Spleen (tissue), 7 donors: ENCODE measurements around the gene AP3B1.

Experiments
- POLR2A ChIP-seq, 3 donors: fragments of 450-650 bp; IDR thresholded peaks; one replicate each; pipeline ENCODE4 v1.5.1; 2017; ENCODE audit warnings: antibody characterized with exemption in 3 of 3, mild to moderate bottlenecking in 1 of 3
- POLR2AphosphoS5 ChIP-seq, 3 donors: sonication (generic); formaldehyde crosslinking; IDR thresholded peaks; one replicate each; pipeline ENCODE4 v1.5.1; 2017; ENCODE audit warnings: antibody characterized with exemption in 3 of 3
- TF ChIP-seq, protein P1 (sequence below), 11 experiments: fragments of 200-600 bp in 7 of 11; fragments of 450-650 bp in 4 of 11; sonication (generic) in 4 of 11; IDR thresholded peaks in 8 of 11; conservative IDR thresholded peaks in 3 of 11; 1 replicate in 7 of 11; 2 replicates in 4 of 11; pipeline versions ENCODE4 v1.4.0 to v1.8.0; 2016 to 2021; ENCODE audit warnings: antibody characterized with exemption in 11 of 11, inconsistent platforms in 4 of 11, mild to moderate bottlenecking in 1 of 11
- donor health status: DM: no; HTN: no; CAD: no; lungs with moderate emphysema.
- donor health status: DM: no; HTN: no; CAD: no.
- donor health status: DM: no; HTN: no; CAD: no.

DNA sequence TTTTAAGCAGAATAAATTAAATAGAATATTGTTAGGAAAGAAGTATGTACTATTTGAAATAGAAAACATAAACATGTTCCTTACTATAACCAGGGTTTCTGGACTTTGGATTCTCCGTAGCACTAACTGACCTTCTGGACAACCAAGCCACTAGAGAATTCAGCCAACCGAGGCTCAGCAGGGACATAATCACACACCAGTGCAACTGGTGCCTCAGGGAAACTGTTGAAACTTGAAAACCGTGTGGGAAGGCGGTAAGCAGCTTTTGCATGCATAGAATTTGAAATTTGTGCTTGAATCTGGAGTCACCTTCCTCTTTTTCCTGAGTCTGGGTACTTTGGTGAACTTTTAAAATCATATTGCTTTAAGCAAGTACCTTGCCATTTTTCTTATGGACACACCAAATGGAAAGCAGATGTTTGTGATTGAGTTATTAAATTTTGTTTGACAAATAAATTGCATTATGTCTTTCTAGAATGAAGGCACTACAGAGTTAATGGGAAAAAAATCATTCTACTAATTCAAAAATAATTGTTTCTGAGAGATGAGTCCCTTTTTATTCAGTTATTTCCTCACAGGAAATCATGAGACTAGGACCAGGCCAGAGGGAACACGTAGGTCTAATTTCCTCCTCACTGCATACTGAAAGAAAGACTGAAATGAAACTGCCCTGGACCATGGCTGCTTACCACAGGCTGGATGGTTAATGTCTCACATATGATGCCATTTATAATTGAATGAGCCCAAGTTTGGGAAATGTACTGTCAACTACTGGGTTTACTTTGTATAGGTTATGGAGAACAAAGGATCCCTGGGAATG, 45.3 kb upstream of the AP3B1 start:
- TF ChIP-seq, protein P1, sequence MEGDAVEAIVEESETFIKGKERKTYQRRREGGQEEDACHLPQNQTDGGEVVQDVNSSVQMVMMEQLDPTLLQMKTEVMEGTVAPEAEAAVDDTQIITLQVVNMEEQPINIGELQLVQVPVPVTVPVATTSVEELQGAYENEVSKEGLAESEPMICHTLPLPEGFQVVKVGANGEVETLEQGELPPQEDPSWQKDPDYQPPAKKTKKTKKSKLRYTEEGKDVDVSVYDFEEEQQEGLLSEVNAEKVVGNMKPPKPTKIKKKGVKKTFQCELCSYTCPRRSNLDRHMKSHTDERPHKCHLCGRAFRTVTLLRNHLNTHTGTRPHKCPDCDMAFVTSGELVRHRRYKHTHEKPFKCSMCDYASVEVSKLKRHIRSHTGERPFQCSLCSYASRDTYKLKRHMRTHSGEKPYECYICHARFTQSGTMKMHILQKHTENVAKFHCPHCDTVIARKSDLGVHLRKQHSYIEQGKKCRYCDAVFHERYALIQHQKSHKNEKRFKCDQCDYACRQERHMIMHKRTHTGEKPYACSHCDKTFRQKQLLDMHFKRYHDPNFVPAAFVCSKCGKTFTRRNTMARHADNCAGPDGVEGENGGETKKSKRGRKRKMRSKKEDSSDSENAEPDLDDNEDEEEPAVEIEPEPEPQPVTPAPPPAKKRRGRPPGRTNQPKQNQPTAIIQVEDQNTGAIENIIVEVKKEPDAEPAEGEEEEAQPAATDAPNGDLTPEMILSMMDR (IDR thresholded peaks at IDR 0.05 in 8 of 11, conservative IDR thresholded peaks at IDR 0.05 in 3 of 11) = no peak
- TF ChIP-seq POLR2A (IDR thresholded peaks at IDR 0.05) = no peak
- TF ChIP-seq POLR2AphosphoS5 (IDR thresholded peaks at IDR 0.05) = no peak
